Erythroblast (primary cell): ENCODE results near the gene SLC9A5.

ENCODE experiments used
- GATA1 ChIP-seq: IDR thresholded peaks from 2 replicates; pipeline ENCODE4 v1.6.1; 2011; ENCODE audit warnings: low read depth, mild to moderate bottlenecking, control low read depth, low read length, moderate library complexity
- POLR2A ChIP-seq: IDR thresholded peaks from 2 replicates; pipeline ENCODE4 v1.6.1; 2011; ENCODE audit warnings: mild to moderate bottlenecking, low read length

DNA sequence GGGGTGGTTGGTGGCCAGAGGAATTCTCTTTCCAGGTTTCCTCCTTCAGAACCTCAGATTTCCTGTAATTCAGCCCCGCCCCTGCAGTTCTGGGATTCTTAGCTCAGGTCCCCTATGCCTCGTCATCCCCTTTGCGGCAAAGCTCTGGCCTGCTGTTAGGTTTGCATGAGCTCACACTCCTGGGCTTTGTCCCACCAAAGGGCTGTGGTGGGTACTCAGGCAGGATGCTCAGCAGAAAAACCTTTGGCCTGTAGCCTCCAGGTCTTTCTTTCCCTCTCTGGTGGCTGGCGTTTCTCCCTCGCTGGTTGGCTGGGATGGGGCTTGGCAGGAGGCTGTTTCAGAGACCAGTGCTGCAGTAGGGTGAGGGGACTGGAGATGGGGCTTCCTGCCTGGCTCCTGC lies 21.0 kb downstream of the SLC9A5 start:
- TF ChIP-seq POLR2A, result no peak
- TF ChIP-seq GATA1, result no peak
